Hippocampal formation (tissue), 2 donors: ENCODE measurements around the gene KIAA1958.
"Not testable (repeated sequence)": the region's sequence is repeated elsewhere in the genome, so short reads cannot be mapped to it uniquely, and the experiment has no call there.

Experiments
- DNase-seq, 2 donors: peaks; one replicate each; lab custom pipeline; 2025; lab: John Stamatoyannopoulos, UW

KIAA1958 gene

GRCh38 chr9:112663681-112664080, 177.1 kb downstream of the KIAA1958 start:
- DNase-seq = no peak

GRCh38 chr9:112664531-112664930, 177.9 kb downstream of the KIAA1958 start:
- no peak for DNase-seq

- DNase-seq = no peak
Measured at GRCh38 chr9:112665347-112665746, 178.7 kb downstream of the KIAA1958 start.

GRCh38 chr9:112669326-112669725, 182.7 kb downstream of the KIAA1958 start:
- DNase-seq = no peak

GRCh38 chr9:112670991-112671625, 184.5 kb downstream of the KIAA1958 start:
- DNase-seq = no peak

- not testable (repeated sequence) for DNase-seq
Measured at GRCh38 chr9:112673221-112673620, 186.6 kb downstream of the KIAA1958 start.

- no peak for DNase-seq
Measured at GRCh38 chr9:112677040-112677439, 190.4 kb downstream of the KIAA1958 start.

GRCh38 chr9:112680731-112681402, 194.2 kb downstream of the KIAA1958 start:
- DNase-seq = no peak

GRCh38 chr9:112689161-112689740, 202.6 kb downstream of the KIAA1958 start:
- DNase-seq = no peak

- no peak for DNase-seq
Measured at GRCh38 chr9:112694706-112695555, 208.3 kb downstream of the KIAA1958 start.

GRCh38 chr9:112696461-112696860, 209.8 kb downstream of the KIAA1958 start:
- no peak for DNase-seq

GRCh38 chr9:112699230-112699629, 212.6 kb downstream of the KIAA1958 start:
- DNase-seq = no peak

- DNase-seq = no peak
Measured at GRCh38 chr9:112700085-112700484, 213.5 kb downstream of the KIAA1958 start.

- no peak for DNase-seq
Measured at GRCh38 chr9:112703304-112703703, 216.7 kb downstream of the KIAA1958 start.

- peak; percentile 37 to 61 for DNase-seq
Measured at GRCh38 chr9:112705768-112706427, 219.3 kb downstream of the KIAA1958 start.

GRCh38 chr9:112711050-112711689, 224.5 kb downstream of the KIAA1958 start:
- peak in 1 of 2 donors; percentile 83 for DNase-seq

- no peak for DNase-seq
Measured at GRCh38 chr9:112712678-112713077, 226.1 kb downstream of the KIAA1958 start.

- peak; percentile 95 for DNase-seq
Measured at GRCh38 chr9:112717661-112718331, 231.2 kb downstream of the KIAA1958 start, which contains the start of gene INIP. Gene INIP, minus strand, starts transcription at chr9:112718117. Its CDS starts 1,632 bp downstream, at chr9:112716485.
